GM19099 (cell line): ENCODE data around the gene PCSK4.

ENCODE experiments used
- POLR2A ChIP-seq: IDR thresholded peaks from 3 replicates; pipeline ENCODE4 v1.6.1; 2011; ENCODE audit warnings: low read depth; ENCODE audit not compliant: insufficient read length; ENCODE audit errors: extremely low read depth

PCSK4 gene

GRCh38 chr19:1471515-1472160 is 18.5 kb downstream of the PCSK4 start:
- no peak for TF ChIP-seq POLR2A

GRCh38 chr19:1471010-1471514 is 19.1 kb downstream of the PCSK4 start:
- no peak for TF ChIP-seq POLR2A

- no peak for TF ChIP-seq POLR2A
Measured at GRCh38 chr19:1470305-1471009, 19.7 kb downstream of the PCSK4 start.

- TF ChIP-seq POLR2A = no peak
Measured at GRCh38 chr19:1470055-1470304, 20.2 kb downstream of the PCSK4 start.

GRCh38 chr19:1469255-1470054 is 20.7 kb downstream of the PCSK4 start:
- TF ChIP-seq POLR2A = no peak

GRCh38 chr19:1468821-1469254 is 21.3 kb downstream of the PCSK4 start:
- no peak for TF ChIP-seq POLR2A

GRCh38 chr19:1468274-1468820 is 21.8 kb downstream of the PCSK4 start:
- no peak for TF ChIP-seq POLR2A

GRCh38 chr19:1467490-1468273 is 22.5 kb downstream of the PCSK4 start:
- no peak for TF ChIP-seq POLR2A

- no peak for TF ChIP-seq POLR2A
Measured at GRCh38 chr19:1467215-1467489, 23.0 kb downstream of the PCSK4 start.

GRCh38 chr19:1466461-1467214 is 23.5 kb downstream of the PCSK4 start:
- no peak for TF ChIP-seq POLR2A

GRCh38 chr19:1466018-1466460 is 24.1 kb downstream of the PCSK4 start:
- TF ChIP-seq POLR2A = no peak

GRCh38 chr19:1465191-1466016 is 24.7 kb downstream of the PCSK4 start:
- no peak for TF ChIP-seq POLR2A

- TF ChIP-seq POLR2A = no peak
Measured at GRCh38 chr19:1461862-1462261, 28.3 kb downstream of the PCSK4 start.
